Activated CD4-positive, alpha-beta memory T cell treated with anti-CD3 and anti-CD28 coated beads for 36 hours (primary cell): ENCODE measurements around the gene KIAA0753. TPM values are rescaled to one million over a fixed set of nuclear protein-coding genes. Genes with fewer than 3 reads are reported as not detected.
A peak's percentile ranks its signal among the peaks of the same experiment; 100 is the strongest.

Experiments used
- CTCF ChIA-PET: fragments of 350-600 bp; sonication (Branson Sonifier 250); formaldehyde crosslinking; loops from one replicate; lab custom pipeline; 2021; ENCODE audit warnings: antibody characterized with exemption, inconsistent platforms; lab: Charles Lee
- POLR2A ChIA-PET: fragments of 350-600 bp; sonication (Branson Sonifier 250); formaldehyde crosslinking; loops from one replicate; lab custom pipeline; 2021; ENCODE audit warnings: antibody characterized with exemption; lab: Charles Lee
- DNase-seq: peaks from one replicate; pipeline ENCODE4 v3.0.0-alpha.2; 2020
- H3K27ac Mint-ChIP-seq: one replicate; pipeline ENCODE4 v1.8.0; 2021; ENCODE audit warnings: mixed read lengths
- H3K27me3 Mint-ChIP-seq: one replicate; pipeline ENCODE4 v1.8.0; 2021; ENCODE audit warnings: mixed read lengths
- H3K36me3 Mint-ChIP-seq: one replicate; pipeline ENCODE4 v1.8.0; 2021; ENCODE audit warnings: mixed read lengths
- H3K4me1 Mint-ChIP-seq: one replicate; pipeline ENCODE4 v1.8.0; 2021; ENCODE audit warnings: low read depth, mixed read lengths
- H3K4me3 Mint-ChIP-seq: one replicate; pipeline ENCODE4 v1.8.0; 2021; ENCODE audit warnings: mild to moderate bottlenecking, mixed read lengths
- H3K9me3 Mint-ChIP-seq: one replicate; pipeline ENCODE4 v1.8.0; 2021; ENCODE audit warnings: mixed read lengths
- intact Hi-C: fragments of 100-400 bp; cut with micrococcal nuclease; formaldehyde crosslinking; loops from one replicate; pipeline ENCODE4 v1.15.1; 2023
- total RNA-seq, 2 experiments: library from RNA; stranded (reverse); gene quantifications; one replicate each; pipeline ENCODE4 v1.2.3, GENCODE V29; 2021

KIAA0753 gene
- total RNA-seq, 2 experiments from 2014 or later, result 14.2 to 14.7 TPM

- CTCF ChIA-PET, result interaction anchor here (0.8 to 1.7 kb wide), 3 partner anchors 11 to 365 kb away, joined by 3 to 8 read pairs (median 5); no protein-coding TSS in a partner anchor
- intact Hi-C loops, result no loop called here
- no peaks in the 10 kb centered on the region for H3K9me3 Mint-ChIP-seq
- POLR2A ChIA-PET, result interaction anchor here (1.0 to 4.6 kb wide), 2 partner anchors 12 to 18 kb away, joined by 3 to 28 read pairs; partner anchors contain the start of genes C17orf100 and MED31
- no peaks in the 10 kb centered on the region for H3K27me3 Mint-ChIP-seq
- peaks cover 24% of the 10 kb centered on the region for H3K36me3 Mint-ChIP-seq
- peak overlapping the region; percentile 90 for H3K4me3 Mint-ChIP-seq
- peaks cover 46% of the 10 kb centered on the region for H3K4me1 Mint-ChIP-seq
- no peak overlapping the region for H3K27ac Mint-ChIP-seq
- DNase-seq, result no peak
These were observed 1.4 kb downstream of the KIAA0753 start for GRCh38 chr17:6639014-6639585.

GRCh38 chr17:6638046-6638908 is 2.2 kb downstream of the KIAA0753 start:
- CTCF ChIA-PET, result interaction anchor here (0.8 to 1.7 kb wide), 2 partner anchors 165 to 366 kb away, joined by 3 to 8 read pairs; no protein-coding TSS in a partner anchor
- Mint-ChIP-seq H3K4me3 (peak overlapping the region; percentile 90), H3K27me3 (no peaks in the 10 kb centered on the region), H3K27ac (no peak overlapping the region), H3K9me3 (no peaks in the 10 kb centered on the region), H3K4me1 (peaks cover 38% of the 10 kb centered on the region), H3K36me3 (peaks cover 25% of the 10 kb centered on the region)
- DNase-seq, result no peak
- POLR2A ChIA-PET, result interaction anchor here (4.6 kb wide), 1 partner anchor 13 kb away, joined by 28 read pairs; the partner anchor contains the start of genes C17orf100 and MED31
- intact Hi-C loops, result no loop called here

DNA sequence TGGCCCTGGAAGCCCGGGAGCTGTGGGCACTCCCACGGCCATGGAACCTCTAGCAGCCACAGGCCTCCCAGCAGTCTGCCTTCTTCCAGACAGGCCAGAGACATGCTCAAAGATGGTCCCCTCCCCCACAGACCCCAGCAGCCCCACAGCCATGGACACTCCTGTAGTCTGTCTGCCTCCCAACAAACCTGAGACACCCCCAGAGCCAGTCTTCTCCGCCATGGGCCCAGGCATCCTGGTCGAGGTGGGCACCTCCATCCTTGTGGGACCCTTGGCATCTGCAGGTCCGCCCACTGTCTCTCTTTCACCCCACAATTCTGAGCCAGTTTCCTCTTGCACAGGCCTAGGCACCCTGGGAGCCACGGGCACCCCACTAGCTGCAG is 3.1 kb downstream of the KIAA0753 start:
- POLR2A ChIA-PET, result no interaction called here
- no peaks in the 10 kb centered on the region for H3K9me3 Mint-ChIP-seq
- H3K4me3 Mint-ChIP-seq, result no peak overlapping the region
- H3K36me3 Mint-ChIP-seq, result peaks cover 28% of the 10 kb centered on the region
- no peaks in the 10 kb centered on the region for H3K27me3 Mint-ChIP-seq
- no peak for DNase-seq
- H3K27ac Mint-ChIP-seq, result no peak overlapping the region
- intact Hi-C loops, result no loop called here
- H3K4me1 Mint-ChIP-seq, result peaks cover 29% of the 10 kb centered on the region
- CTCF ChIA-PET, result no interaction called here

DNA sequence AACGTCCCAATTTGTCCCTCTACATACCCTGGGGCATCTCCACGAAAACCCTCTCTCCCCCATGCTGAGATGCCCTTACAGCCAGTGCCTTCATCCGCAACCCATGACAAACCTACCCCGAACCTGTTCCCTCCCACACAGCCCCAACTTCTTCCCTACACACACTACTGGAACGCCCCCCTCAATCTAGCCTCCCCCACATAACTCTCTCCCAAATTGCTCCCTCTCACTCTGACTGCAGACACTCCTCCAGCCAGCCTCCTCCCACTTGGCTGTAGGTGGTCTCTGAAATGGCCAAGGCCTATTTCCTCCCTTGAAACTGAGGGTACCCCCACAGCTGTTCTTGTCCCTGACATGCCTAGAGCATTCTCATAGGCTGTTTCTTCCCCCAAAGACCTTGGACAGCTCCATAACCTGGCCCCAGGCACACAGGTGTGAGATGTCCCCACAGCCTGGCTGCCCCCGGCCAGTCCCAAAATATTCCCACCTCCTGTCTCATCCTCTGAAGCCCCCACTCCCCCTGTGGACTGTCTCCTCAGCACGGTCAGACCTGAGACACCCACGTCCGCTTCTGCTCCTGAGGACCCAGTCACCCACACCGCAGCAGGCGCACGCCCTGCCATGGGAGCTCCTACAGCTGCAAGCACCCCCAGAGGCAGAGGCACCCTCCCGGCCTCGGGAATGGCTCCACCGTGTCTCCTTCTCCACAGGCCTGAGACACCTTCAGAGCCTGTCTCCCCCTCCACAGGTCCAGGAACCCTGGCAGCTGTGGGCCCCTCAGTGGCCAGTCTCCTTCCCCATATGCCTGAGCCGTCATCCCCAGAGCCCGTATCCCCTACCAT is 3.7 kb downstream of the KIAA0753 start:
- Mint-ChIP-seq H3K27ac (no peak overlapping the region), H3K36me3 (peaks cover 32% of the 10 kb centered on the region), H3K9me3 (no peaks in the 10 kb centered on the region), H3K27me3 (no peaks in the 10 kb centered on the region), H3K4me3 (no peak overlapping the region), H3K4me1 (peaks cover 24% of the 10 kb centered on the region)
- CTCF ChIA-PET, result interaction anchor here (0.7 kb wide), 1 partner anchor 41 kb away, joined by 3 read pairs; no protein-coding TSS in a partner anchor
- POLR2A ChIA-PET, result no interaction called here
- intact Hi-C loops, result no loop called here
- DNase-seq, result no peak

GRCh38 chr17:6636105-6636504 is 4.4 kb downstream of the KIAA0753 start:
- H3K4me1 Mint-ChIP-seq, result peaks cover 24% of the 10 kb centered on the region
- H3K4me3 Mint-ChIP-seq, result no peak overlapping the region
- ChIA-PET POLR2A (no interaction called here), CTCF (interaction anchor here (0.7 to 1.0 kb wide), 2 partner anchors 12 to 40 kb away, joined by 3 read pairs; no protein-coding TSS in a partner anchor)
- no peak for DNase-seq
- no peaks in the 10 kb centered on the region for H3K9me3 Mint-ChIP-seq
- no peaks in the 10 kb centered on the region for H3K27me3 Mint-ChIP-seq
- H3K36me3 Mint-ChIP-seq, result peaks cover 31% of the 10 kb centered on the region
- intact Hi-C loops, result no loop called here
- H3K27ac Mint-ChIP-seq, result no peak overlapping the region

DNA sequence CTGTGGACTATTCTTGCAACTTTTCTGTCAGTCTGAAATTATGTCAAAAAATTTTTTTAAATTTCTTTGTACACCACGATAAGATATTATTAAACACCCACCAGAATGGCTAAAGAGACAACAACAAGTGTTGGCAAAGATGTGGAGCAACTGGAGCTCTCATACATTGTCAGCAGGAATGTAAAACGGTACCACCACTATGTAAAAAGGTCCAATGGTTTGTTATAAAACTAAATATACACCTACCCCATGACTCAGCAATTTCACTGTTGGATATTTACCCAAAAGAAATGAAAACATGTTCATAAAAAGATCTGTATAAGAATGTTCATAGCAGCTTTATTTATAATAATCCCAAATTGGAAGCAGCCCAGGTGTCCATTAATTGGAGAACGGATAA is 7.2 kb downstream of the KIAA0753 start:
- Mint-ChIP-seq H3K4me1 (peaks cover 13% of the 10 kb centered on the region), H3K4me3 (no peak overlapping the region), H3K9me3 (no peaks in the 10 kb centered on the region), H3K27ac (no peak overlapping the region), H3K36me3 (peaks cover 47% of the 10 kb centered on the region), H3K27me3 (no peaks in the 10 kb centered on the region)
- CTCF ChIA-PET, result no interaction called here
- POLR2A ChIA-PET, result no interaction called here
- intact Hi-C loops, result no loop called here
- DNase-seq, result no peak

DNA sequence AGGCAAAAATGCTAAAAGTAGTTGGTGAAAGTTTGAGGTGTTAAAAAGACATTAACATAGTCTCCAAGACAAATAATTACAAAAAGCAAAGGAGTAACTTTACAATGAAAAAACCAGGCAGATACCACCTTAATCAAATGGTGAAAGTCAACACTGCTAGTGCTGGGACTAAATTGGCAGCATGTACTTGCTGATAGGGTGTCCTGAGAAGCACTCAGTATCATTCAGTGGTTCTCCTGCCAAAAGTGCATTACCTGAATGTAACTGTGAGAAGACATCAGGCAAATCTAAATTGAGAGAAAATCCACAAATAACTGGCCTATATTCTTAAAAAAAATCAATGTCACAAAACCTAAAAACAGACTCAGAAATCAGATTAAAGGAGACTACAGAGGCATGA is 8.0 kb downstream of the KIAA0753 start:
- intact Hi-C loops, result no loop called here
- Mint-ChIP-seq H3K27ac (no peak overlapping the region), H3K9me3 (no peaks in the 10 kb centered on the region), H3K27me3 (no peaks in the 10 kb centered on the region), H3K36me3 (peaks cover 52% of the 10 kb centered on the region), H3K4me3 (no peak overlapping the region), H3K4me1 (peaks cover 6% of the 10 kb centered on the region)
- POLR2A ChIA-PET, result no interaction called here
- CTCF ChIA-PET, result no interaction called here
- no peak for DNase-seq

GRCh38 chr17:6630390-6630789 is 10.1 kb downstream of the KIAA0753 start:
- Mint-ChIP-seq H3K27me3 (no peaks in the 10 kb centered on the region), H3K4me3 (no peak overlapping the region), H3K9me3 (no peaks in the 10 kb centered on the region), H3K4me1 (peaks cover 6% of the 10 kb centered on the region), H3K36me3 (peaks cover 55% of the 10 kb centered on the region), H3K27ac (no peak overlapping the region)
- intact Hi-C loops, result no loop called here
- CTCF ChIA-PET, result no interaction called here
- POLR2A ChIA-PET, result no interaction called here
- no peak for DNase-seq

DNA sequence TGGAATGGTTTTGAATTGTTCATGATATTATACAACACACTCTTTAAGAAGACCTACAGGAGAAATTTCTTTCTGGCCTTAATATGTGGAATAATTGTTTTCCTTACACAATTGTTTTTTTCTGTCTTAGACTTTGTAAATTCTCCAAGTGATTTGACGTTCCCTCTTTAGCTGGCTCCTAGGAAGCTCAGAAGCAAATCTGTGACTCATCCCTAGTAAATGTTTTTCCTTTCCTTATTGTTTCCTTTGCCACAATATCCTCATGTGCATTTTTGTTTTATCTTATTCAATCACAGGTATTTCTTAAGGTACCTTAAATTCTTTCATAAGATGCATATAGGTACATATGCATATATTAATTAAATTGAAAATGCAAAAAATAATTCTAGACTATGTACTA is 13.5 kb downstream of the KIAA0753 start:
- CTCF ChIA-PET, result no interaction called here
- H3K36me3 Mint-ChIP-seq, result peaks cover 36% of the 10 kb centered on the region
- H3K4me3 Mint-ChIP-seq, result no peak overlapping the region

GRCh38 chr17:6626616-6627015 is 13.9 kb downstream of the KIAA0753 start:
- peaks cover 36% of the 10 kb centered on the region for H3K36me3 Mint-ChIP-seq
- H3K9me3 Mint-ChIP-seq, result no peaks in the 10 kb centered on the region
- POLR2A ChIA-PET, result no interaction called here
- CTCF ChIA-PET, result no interaction called here
- no peak for DNase-seq
- intact Hi-C loops, result no loop called here
- H3K4me1 Mint-ChIP-seq, result peaks cover 6% of the 10 kb centered on the region
- no peak overlapping the region for H3K4me3 Mint-ChIP-seq
- no peak overlapping the region for H3K27ac Mint-ChIP-seq
- H3K27me3 Mint-ChIP-seq, result no peaks in the 10 kb centered on the region

More for the DNA sequence above, 13.5 kb downstream of the KIAA0753 start:
- POLR2A ChIA-PET, result no interaction called here
- DNase-seq, result no peak
- no peaks in the 10 kb centered on the region for H3K27me3 Mint-ChIP-seq
- H3K9me3 Mint-ChIP-seq, result no peaks in the 10 kb centered on the region
- H3K4me1 Mint-ChIP-seq, result peaks cover 6% of the 10 kb centered on the region
- H3K27ac Mint-ChIP-seq, result no peak overlapping the region
- intact Hi-C loops, result no loop called here

GRCh38 chr17:6623941-6624340 is 16.6 kb downstream of the KIAA0753 start:
- intact Hi-C loops, result no loop called here
- Mint-ChIP-seq H3K4me3 (no peak overlapping the region), H3K27ac (no peak overlapping the region), H3K4me1 (no peaks in the 10 kb centered on the region), H3K36me3 (peaks cover 27% of the 10 kb centered on the region), H3K9me3 (no peaks in the 10 kb centered on the region), H3K27me3 (no peaks in the 10 kb centered on the region)
- ChIA-PET CTCF (no interaction called here), POLR2A (no interaction called here)
- DNase-seq, result no peak

DNA sequence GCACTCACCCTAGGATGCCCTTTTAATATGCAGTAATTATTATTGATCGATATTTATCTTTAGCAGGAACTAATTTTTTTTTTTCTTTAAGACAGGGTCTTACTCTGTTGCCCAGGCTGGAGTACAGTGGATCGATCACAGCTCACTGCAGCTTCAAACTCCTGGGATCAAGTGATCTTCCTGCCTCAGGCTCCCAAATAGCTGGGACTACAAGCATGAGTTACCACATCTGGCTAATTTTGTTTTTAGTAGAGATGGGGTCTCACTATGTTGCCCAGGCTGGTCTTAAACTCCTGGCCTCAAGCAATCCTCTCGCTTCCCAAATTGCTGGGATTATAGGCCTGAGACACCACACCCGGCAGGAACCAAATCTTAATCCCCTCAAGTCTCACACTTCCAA is 29.3 kb downstream of the KIAA0753 start:
- CTCF ChIA-PET, result no interaction called here
- intact Hi-C loops, result no loop called here
- H3K9me3 Mint-ChIP-seq, result no peaks in the 10 kb centered on the region
- POLR2A ChIA-PET, result no interaction called here
- H3K27ac Mint-ChIP-seq, result no peak overlapping the region
- H3K27me3 Mint-ChIP-seq, result no peaks in the 10 kb centered on the region
- no peaks in the 10 kb centered on the region for H3K4me1 Mint-ChIP-seq
- peaks cover 32% of the 10 kb centered on the region for H3K36me3 Mint-ChIP-seq
- no peak for DNase-seq
- no peak overlapping the region for H3K4me3 Mint-ChIP-seq
